Osteocyte (in vitro differentiated cells): Measurements from ENCODE around the gene CTNNBIP1. TPM values are rescaled to one million over a fixed set of nuclear protein-coding genes. Genes with fewer than 3 reads are reported as not detected.

Experiments
- DNase-seq: peaks from one replicate; pipeline ENCODE4 v3.0.0; 2021; ENCODE audit warnings: mixed read lengths; ENCODE audit not compliant: unreplicated experiment; ENCODE audit errors: extremely low spot score
- H3K27ac Mint-ChIP-seq: one replicate; pipeline ENCODE4 v1.8.0; 2021; ENCODE audit warnings: mild to moderate bottlenecking, mixed read lengths; ENCODE audit not compliant: unreplicated experiment
- H3K27me3 Mint-ChIP-seq: one replicate; pipeline ENCODE4 v1.8.0; 2021; ENCODE audit warnings: mixed read lengths; ENCODE audit not compliant: unreplicated experiment
- H3K36me3 Mint-ChIP-seq: one replicate; pipeline ENCODE4 v1.8.0; 2021; ENCODE audit warnings: mixed read lengths; ENCODE audit not compliant: unreplicated experiment
- H3K4me1 Mint-ChIP-seq: one replicate; pipeline ENCODE4 v1.8.0; 2021; ENCODE audit warnings: mixed read lengths; ENCODE audit not compliant: unreplicated experiment
- H3K4me3 Mint-ChIP-seq: one replicate; pipeline ENCODE4 v1.8.0; 2021; ENCODE audit warnings: mild to moderate bottlenecking, moderate library complexity, mixed read lengths; ENCODE audit not compliant: unreplicated experiment
- H3K9me3 Mint-ChIP-seq: one replicate; pipeline ENCODE4 v1.8.0; 2021; ENCODE audit warnings: mixed read lengths; ENCODE audit not compliant: unreplicated experiment
- CTCF ChIP-seq: fragments of 200-600 bp; sonication (generic); IDR thresholded peaks from 2 replicates; pipeline ENCODE4 v1.5.0; 2021; ENCODE audit warnings: antibody characterized with exemption, mild to moderate bottlenecking, moderate library complexity
- total RNA-seq: library from RNA; stranded (reverse); gene quantifications from 2 replicates; pipeline ENCODE4 v1.2.1, GENCODE V29; 2021

The CTNNBIP1 gene
- total RNA-seq, 1 donor from 2014 or later, result 27.6 TPM

- Mint-ChIP-seq H3K9me3 (no peaks in the 10 kb centered on the region), H3K27me3 (no peaks in the 10 kb centered on the region), H3K27ac (no peak overlapping the region), H3K4me3 (no peak overlapping the region), H3K4me1 (peaks cover 45% of the 10 kb centered on the region), H3K36me3 (peaks cover 4% of the 10 kb centered on the region)
- DNase-seq, result no peak
- TF ChIP-seq CTCF, result no peak
Measured at GRCh38 chr1:9884805-9885204, 25.3 kb downstream of the CTNNBIP1 start.

- TF ChIP-seq CTCF, result no peak
- Mint-ChIP-seq H3K9me3 (no peaks in the 10 kb centered on the region), H3K27me3 (no peaks in the 10 kb centered on the region), H3K4me3 (no peak overlapping the region), H3K36me3 (peaks cover 4% of the 10 kb centered on the region), H3K27ac (no peak overlapping the region), H3K4me1 (peaks cover 41% of the 10 kb centered on the region)
- no peak for DNase-seq
Measured at GRCh38 chr1:9883585-9884449, 26.3 kb downstream of the CTNNBIP1 start.

GRCh38 chr1:9882945-9883303, 27.1 kb downstream of the CTNNBIP1 start:
- no peak for TF ChIP-seq CTCF
- H3K27ac Mint-ChIP-seq, result no peak overlapping the region
- DNase-seq, result no peak
- no peak overlapping the region for H3K4me3 Mint-ChIP-seq
- peaks cover 41% of the 10 kb centered on the region for H3K4me1 Mint-ChIP-seq
- no peaks in the 10 kb centered on the region for H3K27me3 Mint-ChIP-seq
- no peaks in the 10 kb centered on the region for H3K9me3 Mint-ChIP-seq
- peaks cover 4% of the 10 kb centered on the region for H3K36me3 Mint-ChIP-seq

- Mint-ChIP-seq H3K4me3 (no peak overlapping the region), H3K4me1 (peaks cover 41% of the 10 kb centered on the region), H3K36me3 (peaks cover 4% of the 10 kb centered on the region), H3K9me3 (no peaks in the 10 kb centered on the region), H3K27ac (peak overlapping the region; percentile 36), H3K27me3 (no peaks in the 10 kb centered on the region)
- no peak for DNase-seq
- TF ChIP-seq CTCF, result no peak
Measured at GRCh38 chr1:9882296-9882944, 27.6 kb downstream of the CTNNBIP1 start.

- TF ChIP-seq CTCF, result no peak
- DNase-seq, result no peak
- H3K27ac Mint-ChIP-seq, result peak overlapping the region; percentile 36
- H3K4me3 Mint-ChIP-seq, result no peak overlapping the region
- H3K4me1 Mint-ChIP-seq, result peaks cover 41% of the 10 kb centered on the region
- H3K27me3 Mint-ChIP-seq, result no peaks in the 10 kb centered on the region
- peaks cover 4% of the 10 kb centered on the region for H3K36me3 Mint-ChIP-seq
- H3K9me3 Mint-ChIP-seq, result no peaks in the 10 kb centered on the region
Measured at GRCh38 chr1:9881838-9882249, 28.2 kb downstream of the CTNNBIP1 start.
